ENCODE results near the gene ABCD3.

DNA sequence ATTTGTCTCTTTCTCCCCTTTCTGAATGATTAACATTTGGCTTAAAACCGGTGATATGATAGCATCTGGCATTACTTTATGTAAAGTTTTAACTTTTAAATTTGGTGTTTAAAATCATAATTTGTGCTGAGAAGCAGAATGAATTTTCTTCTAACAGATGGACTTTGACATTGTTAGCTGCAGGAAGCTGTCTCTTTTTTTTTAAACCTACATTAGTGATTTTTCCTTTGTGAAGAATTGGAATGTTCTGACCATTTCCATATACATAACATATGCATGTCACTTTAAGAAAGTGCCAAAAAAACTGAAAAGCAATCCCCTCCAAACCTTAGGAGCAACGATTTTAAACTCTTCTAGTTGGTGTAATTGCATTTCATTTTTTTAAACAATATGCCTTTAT, 101.2 kb downstream of the ABCD3 start:
- TF ChIP-seq POLR2AphosphoS5 (IDR thresholded peaks at IDR 0.05; ENCODE audit: low read depth, low read length), result no peak
- TF ChIP-seq POLR2A (IDR thresholded peaks at IDR 0.05; ENCODE audit: low read depth, low read length), result no peak
- TF ChIP-seq PAX5 (IDR thresholded peaks at IDR 0.05; ENCODE audit: insufficient read depth, low read length, severe bottlenecking), result no peak
- TF ChIP-seq POU2F2 (IDR thresholded peaks at IDR 0.05; ENCODE audit: low read depth, low read length), result no peak
- no peak for TF ChIP-seq TAF1 (IDR thresholded peaks at IDR 0.05; ENCODE audit: low read depth, low read length)
- no peak for TF ChIP-seq SPI1 (IDR thresholded peaks at IDR 0.05; ENCODE audit: low read depth, low read length)

Data from GM12891 (cell line).